HG03575 (cell line): ENCODE data around the gene SHTN1.

Source experiments
- ATAC-seq: cut with Tn5 transposase; IDR thresholded peaks from one replicate; pipeline ENCODE4 v1.9.1; 2021; ENCODE audit not compliant: unreplicated experiment, insufficient number of reproducible peaks, low FRiP score; ENCODE audit errors: extremely low read depth

Gene SHTN1

DNA sequence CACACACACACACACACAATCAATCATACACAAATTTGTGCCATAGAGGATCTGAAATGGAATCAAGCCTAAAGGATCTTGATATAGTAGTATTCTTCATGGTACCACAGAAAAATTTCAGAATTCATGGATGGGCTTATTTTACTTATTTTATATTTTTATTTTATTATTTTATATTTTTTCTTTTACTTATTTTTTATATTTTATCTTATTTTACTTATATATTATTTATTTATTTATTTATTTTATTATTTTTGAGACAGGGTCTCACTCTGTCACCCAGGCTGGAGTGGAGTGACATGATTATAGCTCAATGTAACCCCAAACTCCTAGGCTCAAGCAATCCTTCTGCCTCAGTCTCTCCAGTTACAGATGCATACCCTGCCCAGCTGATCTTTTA is 16.7 kb downstream of the SHTN1 start:
- ATAC-seq, result no peak

DNA sequence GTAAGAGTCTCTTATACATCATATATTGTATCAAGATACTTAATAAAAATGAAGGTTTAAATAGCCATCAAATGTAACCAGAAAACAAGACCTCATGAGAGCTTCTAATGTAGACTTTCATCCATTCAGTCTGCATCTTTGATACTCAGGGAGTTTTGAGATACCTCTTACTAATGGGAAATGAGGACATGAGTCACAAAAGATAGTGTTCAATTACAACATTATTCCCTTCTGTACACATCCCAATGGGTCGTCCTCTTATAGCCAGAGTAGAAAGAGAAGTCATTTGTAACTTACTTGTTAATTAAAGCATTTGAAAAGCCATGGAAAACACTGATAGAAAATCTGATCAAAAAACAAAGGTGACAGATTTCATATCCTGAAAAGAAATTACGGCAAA is 19.4 kb downstream of the SHTN1 start:
- no peak for ATAC-seq

GRCh38 chr10:116984202-116984990 is 20.6 kb downstream of the SHTN1 start:
- ATAC-seq, result no peak

DNA sequence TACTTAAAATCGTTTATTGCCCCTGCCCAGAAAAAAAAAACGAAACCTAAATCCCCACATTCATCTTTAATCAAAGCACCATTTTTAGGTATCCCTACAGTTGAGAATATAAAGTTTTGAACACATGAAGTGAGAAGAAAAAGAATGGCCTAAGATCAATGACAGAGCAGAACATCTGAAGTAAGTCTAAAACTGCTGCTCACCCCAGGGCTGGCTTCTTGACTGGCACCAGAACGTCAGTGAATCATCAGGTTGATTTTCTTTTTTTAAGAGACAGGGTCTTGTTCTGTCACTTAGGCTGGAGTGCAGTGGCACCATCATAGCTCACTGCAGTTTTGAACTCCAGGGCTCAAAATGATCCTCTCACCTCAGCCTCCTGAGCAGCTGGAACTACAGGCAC is 24.9 kb downstream of the SHTN1 start:
- ATAC-seq, result no peak

- no peak for ATAC-seq
Observed at GRCh38 chr10:116978901-116979300, 26.1 kb downstream of the SHTN1 start.

DNA sequence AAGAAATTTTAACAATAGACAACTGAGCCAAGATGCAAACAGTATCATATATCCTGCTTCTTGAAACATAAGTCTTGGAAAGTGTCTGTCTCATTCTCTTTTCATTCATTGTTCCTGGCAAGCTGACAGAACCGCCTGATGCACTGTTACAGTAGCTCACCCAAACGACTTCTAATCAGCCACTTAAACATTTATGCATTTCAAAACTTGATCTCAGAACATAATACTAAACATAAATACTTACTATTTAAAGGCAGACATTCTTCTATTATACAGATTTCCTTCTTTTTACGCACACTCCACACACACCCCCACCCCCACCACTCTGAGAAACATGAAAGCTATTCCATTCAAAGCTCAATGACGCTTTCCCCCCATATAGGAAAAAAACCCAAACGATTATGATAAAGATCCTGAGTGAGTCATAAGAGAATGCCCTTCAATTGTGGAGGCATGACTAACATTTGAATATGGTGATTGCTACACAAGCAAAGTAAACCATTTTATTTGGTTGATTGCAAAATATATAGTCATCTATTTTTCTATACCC is 30.5 kb downstream of the SHTN1 start:
- ATAC-seq, result no peak

- ATAC-seq, result no peak
Observed at GRCh38 chr10:116973946-116974455, 31.0 kb downstream of the SHTN1 start.

DNA sequence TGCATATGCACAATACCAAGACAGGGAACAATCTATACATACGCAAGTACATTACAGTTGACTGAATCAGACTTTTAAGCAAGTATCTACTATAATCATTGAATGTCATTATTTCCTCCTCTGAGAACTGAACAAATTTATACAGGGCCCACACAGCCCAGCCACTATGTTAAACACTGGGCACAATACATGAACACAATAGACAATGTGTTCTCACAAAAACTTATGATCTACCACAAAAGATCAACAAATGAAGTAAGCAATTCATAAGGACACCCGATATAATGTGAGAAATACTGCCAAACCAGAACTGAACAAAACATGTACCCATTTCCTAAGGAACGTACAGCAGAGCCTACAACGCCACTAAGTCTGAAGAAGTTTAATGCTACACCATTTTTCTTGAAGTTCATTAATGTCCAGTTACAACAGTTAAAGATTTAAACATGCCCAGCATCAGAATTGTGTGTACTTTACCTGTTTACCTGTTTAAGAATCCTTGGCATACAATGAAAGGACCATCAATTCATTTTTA is 31.5 kb downstream of the SHTN1 start:
- no peak for ATAC-seq

DNA sequence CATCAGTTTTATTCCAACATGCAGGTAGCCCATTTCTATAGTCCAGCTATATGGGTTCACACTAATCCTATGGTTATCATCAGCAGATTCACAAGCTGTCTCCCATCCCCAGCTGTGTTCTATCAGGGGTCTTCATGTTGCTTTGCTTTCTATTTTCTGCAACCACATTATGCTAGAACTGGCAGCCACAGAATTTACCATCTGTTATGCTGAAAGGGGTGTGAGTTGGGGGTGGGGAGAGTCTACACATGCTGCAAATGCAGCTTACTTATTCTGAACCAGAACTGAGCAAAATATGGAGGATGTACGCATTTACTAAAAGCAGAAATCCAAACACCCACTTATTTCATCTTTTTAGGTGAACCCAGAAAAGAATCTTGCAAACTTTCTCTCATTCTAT is 32.9 kb downstream of the SHTN1 start:
- no peak for ATAC-seq

DNA sequence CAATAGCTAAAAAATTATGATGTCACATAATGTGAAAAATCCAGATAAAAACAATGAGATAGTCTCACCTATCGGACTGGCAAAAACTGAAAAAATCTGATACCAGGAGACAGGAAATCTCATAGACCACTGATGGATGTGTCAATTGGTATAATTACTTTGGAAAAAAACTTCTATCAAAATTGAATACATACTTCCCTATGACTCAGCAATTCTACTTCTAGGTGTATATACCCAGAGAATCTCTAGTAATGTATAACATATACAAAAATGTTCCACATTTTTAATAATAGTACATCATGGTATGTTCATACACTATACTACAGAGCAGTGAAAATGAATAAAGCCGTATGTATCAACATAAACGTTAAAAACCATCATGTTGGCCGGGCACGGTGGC is 34.9 kb downstream of the SHTN1 start:
- ATAC-seq, result no peak

DNA sequence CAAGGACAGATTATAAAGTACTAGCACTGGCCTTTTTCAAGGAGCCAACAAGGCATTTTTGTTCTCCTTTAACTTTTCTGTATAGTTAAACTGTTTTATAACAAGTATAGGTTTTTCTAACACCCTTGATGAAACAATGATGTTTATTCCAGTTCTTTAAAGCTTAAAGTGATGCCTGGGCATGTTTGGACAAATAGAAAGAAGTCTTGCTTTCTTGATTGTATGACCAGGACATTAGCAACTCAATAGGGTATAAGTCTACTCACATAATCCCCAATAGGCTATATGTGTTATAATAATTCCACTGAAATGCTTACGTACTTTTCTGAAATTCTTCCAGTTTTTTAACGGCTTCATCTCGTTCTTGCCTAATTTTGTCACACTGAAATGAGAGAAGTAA is 36.7 kb downstream of the SHTN1 start:
- no peak for ATAC-seq

DNA sequence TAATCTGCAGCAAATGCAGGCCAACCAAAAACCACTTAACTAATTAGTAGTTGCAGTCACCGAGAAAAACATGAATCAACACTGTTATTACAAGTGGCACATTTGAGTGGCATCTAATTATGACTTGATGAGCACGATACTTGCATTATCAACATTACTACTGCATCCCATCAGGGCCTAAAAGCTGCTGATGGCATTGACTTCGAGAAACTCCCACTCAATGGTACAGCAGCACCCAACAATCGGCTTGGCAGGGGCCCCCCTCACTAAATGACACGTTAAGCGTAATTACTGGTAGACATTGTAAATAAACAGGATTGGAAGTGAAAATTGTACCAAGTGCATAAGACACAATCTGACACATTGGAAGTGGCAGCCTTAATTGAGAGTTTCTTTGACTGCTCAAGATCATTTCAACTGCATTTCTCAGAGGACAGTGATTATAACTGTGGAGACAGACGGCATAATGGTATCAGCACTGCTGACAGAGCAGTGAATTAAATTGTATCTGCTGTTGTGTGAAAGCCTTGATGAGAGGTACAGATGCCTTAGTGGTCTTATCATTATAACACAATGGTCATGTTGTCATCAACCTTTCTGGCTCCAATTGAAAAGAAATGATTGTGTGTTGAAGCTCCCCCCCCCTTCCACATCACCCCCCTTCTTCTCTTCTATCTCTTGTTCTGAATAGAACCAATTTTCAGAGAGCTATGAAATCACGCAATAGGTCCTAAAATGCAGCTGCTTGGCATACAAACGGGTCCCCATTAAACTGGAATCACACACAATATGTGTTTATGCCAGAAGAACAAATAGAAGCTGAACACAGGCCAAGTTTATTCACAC is 43.4 kb downstream of the SHTN1 start:
- no peak for ATAC-seq

DNA sequence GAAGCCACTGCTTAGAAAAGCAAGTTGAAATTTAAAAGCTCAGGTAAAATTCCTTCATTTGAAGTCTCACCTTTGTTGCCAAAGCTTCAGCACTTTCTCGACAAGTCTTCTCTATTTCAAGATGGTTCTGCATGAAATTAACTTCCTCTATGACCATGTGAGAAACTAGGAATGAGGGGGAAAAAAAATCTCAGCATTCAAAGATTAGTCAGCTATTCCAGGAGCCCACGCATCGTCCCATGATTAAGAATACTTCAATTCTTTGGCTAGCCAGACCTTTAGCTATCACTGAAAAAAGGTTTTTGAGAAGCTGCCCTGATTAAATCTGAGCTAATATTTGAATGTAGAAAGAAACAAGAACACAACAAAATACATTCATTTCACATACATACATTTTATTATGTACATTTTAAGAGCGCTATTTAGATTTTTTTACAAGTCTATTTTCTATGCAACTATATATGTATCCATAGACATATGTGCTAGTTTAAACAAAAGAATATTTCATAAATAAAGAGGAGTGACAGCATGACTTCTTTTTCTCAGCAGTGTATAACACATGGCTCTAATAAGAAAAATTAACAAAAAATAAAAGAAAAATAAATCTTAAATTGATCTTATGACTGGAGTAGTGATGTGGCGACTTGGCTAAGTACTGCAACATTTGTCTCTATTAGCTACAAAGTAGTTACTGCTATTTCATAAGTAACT is 44.8 kb downstream of the SHTN1 start:
- no peak for ATAC-seq

DNA sequence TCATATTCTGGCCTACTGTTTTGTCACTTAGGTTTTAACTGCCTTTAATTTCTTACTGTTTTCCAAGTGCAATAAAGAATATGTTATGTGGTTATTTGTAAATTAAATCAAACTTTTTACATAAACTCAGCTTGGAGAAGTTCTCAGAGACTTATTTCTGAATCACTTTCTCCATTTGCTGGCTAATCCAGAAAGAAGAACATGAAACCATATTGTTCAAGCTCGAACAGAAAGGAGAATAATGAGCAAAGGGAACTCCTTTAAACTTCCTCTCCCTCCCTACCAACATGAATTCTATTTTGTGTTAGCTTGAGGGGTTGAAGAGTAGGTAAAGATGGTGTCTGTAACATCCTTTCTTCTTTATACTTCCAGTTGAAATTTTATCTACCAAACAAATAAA is 52.3 kb downstream of the SHTN1 start:
- ATAC-seq, result no peak

- ATAC-seq, result peak; percentile 25
Observed at GRCh38 chr10:116948530-116948870, 56.5 kb downstream of the SHTN1 start.

DNA sequence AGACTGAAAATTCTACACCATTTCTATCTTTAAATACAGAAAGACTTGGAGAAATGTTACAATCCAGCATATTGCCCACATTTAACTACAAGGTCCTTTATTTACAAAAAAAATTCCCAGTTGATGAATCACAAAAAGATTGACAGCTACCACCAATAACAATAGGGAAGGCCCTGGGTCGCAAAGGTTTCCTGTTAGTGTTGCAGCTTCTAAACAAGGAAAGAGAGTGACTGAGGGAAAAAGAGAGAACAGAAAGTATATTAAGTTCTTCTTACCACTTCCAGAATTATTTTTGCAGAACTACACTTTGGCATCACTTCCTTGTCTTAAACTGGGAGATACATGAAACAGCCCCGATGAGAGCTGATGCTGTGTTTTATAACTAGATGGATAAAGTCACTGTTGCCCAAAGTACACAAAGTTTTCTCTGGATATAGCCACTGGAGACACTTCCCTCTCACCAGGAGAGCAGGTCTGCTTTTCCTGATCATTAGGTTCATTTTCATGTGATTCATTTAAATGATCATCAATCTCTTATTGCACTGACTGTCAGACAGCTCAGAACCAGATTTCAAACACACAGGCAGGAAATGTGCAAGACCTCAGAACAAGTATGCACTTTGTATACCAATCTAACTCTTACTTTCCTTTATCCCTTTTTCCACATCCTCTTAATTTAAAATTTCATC is 57.0 kb downstream of the SHTN1 start:
- ATAC-seq, result peak; percentile 54

- no peak for ATAC-seq
Observed at GRCh38 chr10:116944911-116945310, 60.1 kb downstream of the SHTN1 start.

- no peak for ATAC-seq
Observed at GRCh38 chr10:116931806-116932205, 73.2 kb downstream of the SHTN1 start.

DNA sequence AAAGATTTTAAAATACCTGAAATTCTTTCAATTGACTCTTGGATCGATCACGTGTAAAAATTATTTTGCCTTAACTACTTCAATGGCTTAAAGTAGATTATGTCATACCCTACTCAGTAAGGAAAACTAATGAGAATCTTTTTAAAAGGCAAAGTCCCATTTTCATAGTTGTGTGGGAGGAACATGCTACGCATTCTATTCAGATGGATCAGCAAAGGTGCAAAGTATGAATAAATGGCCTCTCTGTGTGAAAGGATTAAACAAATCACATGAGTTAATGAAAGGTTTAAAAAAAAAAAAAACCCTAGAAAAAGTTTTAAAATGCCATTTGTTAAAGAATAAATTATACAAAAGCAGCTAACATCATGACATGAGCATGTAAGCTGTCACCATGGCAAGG is 78.6 kb downstream of the SHTN1 start:
- no peak for ATAC-seq
